Stimulated activated memory B cell treated with anti-CD40 and anti-IgM and Interleukin-4, amounts not matched to agents 10 μg/mL and 1 μg/mL and 100 μg/mL, for 72 hours (primary cell): Measurements from ENCODE around the gene PSME3.

Experiments used
- ATAC-seq: fragments of 150-1000 bp; cut with Tn5 transposase; 2 replicates; pipeline ENCODE4 v1.10.0; 2021
- H3K27ac Mint-ChIP-seq: one replicate; pipeline ENCODE4 v1.8.0; 2022; ENCODE audit warnings: mild to moderate bottlenecking, mixed read lengths
- H3K27me3 Mint-ChIP-seq: one replicate; pipeline ENCODE4 v1.8.0; 2022; ENCODE audit warnings: mixed read lengths
- H3K36me3 Mint-ChIP-seq: one replicate; pipeline ENCODE4 v1.8.0; 2022; ENCODE audit warnings: mixed read lengths
- H3K4me1 Mint-ChIP-seq: one replicate; pipeline ENCODE4 v1.8.0; 2022; ENCODE audit warnings: mixed read lengths
- H3K4me3 Mint-ChIP-seq: one replicate; pipeline ENCODE4 v1.8.0; 2022; ENCODE audit warnings: mild to moderate bottlenecking, moderate library complexity, mixed read lengths
- H3K9me3 Mint-ChIP-seq: one replicate; pipeline ENCODE4 v1.8.0; 2022; ENCODE audit warnings: mixed read lengths

PSME3 gene

DNA sequence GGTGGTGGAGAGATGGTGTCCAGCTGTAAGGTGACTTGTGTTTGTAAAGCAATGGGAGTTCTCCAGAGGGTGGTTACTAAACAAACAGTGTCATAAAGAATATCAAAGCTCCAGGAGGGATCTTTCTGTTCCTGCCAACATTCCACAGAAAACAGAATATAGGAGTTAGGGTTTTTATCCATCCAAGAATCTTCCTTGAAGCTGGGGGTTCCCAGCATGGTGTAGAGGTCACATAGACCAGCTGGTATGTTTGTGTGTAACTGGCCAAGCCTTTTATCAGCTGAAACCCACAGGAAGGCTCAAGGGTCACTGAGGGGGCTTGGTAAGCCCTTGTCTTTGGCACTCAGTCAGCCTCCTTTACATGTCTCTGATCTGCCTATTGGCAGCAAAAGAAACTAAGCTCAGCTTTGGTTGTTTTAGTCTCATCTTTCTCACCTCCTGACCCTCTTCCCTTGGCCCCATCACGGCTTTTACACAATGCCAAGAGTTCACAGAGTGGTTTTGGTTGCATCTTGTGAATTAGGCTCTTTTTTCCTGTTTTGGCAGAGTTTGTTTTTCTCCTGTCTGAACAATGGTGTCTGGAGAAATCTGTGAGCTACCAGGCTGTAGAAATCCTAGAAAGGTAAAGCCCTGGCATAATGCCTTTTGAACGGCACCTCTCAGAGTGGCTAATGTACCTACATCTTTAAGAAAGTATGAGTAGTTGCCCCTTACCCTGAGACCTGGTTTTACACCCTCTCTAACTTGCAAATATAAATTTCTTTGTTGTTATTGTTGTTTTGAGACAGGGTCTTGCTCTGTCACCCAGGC, 29.9 kb upstream of the PSME3 start:
- no peaks in the 10 kb centered on the region for H3K27me3 Mint-ChIP-seq
- peaks cover 8% of the 10 kb centered on the region for H3K4me1 Mint-ChIP-seq
- no peak overlapping the region for H3K4me3 Mint-ChIP-seq
- H3K9me3 Mint-ChIP-seq: peaks cover 2% of the 10 kb centered on the region
- no peak for ATAC-seq
- H3K36me3 Mint-ChIP-seq: peaks cover 7% of the 10 kb centered on the region
- no peak overlapping the region for H3K27ac Mint-ChIP-seq

DNA sequence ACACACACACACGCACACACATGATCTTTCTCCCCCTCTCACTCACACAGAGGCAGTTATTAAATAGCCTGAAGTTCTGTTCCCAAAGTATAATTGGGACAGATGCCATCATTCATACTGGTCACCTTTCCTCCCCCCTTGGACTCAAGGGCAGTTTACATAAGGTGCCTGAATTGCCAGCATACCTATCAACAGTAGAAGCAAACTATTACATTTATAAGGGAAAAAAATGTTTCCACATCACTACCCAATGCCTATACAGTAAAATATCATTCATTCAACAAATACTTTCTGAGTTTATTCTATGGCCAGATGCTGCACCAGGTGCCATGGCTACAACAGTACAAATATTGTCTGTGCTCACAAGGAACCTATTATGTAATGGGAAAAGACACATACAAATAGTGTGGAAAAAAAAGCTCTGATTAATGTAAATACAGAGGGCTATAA, 28.3 kb upstream of the PSME3 start:
- H3K4me1 Mint-ChIP-seq: no peaks in the 10 kb centered on the region
- no peak overlapping the region for H3K27ac Mint-ChIP-seq
- H3K9me3 Mint-ChIP-seq: no peaks in the 10 kb centered on the region
- peaks cover 13% of the 10 kb centered on the region for H3K36me3 Mint-ChIP-seq
- no peak for ATAC-seq
- no peak overlapping the region for H3K4me3 Mint-ChIP-seq
- H3K27me3 Mint-ChIP-seq: no peaks in the 10 kb centered on the region

DNA sequence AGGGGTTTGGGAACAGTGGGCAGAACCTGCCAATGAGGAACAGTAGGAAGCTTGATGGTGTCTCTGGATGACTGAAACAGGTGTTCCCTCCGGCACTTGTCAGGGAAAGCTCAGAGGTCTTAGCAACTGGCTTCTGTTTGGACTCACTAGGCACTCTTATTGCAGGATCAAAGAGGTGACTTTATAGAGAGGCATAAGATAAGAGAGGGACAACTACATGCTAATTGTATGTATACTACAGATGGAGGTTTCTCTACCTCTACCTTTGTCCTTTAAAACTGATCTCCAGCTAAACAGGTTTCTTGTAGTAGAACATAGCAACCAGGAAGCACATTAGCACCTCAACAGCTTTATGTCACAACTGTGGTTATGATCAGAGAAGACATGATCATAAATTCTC, 26.9 kb upstream of the PSME3 start:
- no peaks in the 10 kb centered on the region for H3K27me3 Mint-ChIP-seq
- H3K4me3 Mint-ChIP-seq: no peak overlapping the region
- H3K4me1 Mint-ChIP-seq: no peaks in the 10 kb centered on the region
- H3K9me3 Mint-ChIP-seq: no peaks in the 10 kb centered on the region
- no peak overlapping the region for H3K27ac Mint-ChIP-seq
- peaks cover 25% of the 10 kb centered on the region for H3K36me3 Mint-ChIP-seq
- no peak for ATAC-seq

GRCh38 chr17:42809250-42809649, 23.9 kb upstream of the PSME3 start:
- H3K4me1 Mint-ChIP-seq: no peaks in the 10 kb centered on the region
- H3K9me3 Mint-ChIP-seq: no peaks in the 10 kb centered on the region
- no peak for ATAC-seq
- H3K27ac Mint-ChIP-seq: no peak overlapping the region
- H3K36me3 Mint-ChIP-seq: peaks cover 42% of the 10 kb centered on the region
- no peaks in the 10 kb centered on the region for H3K27me3 Mint-ChIP-seq
- no peak overlapping the region for H3K4me3 Mint-ChIP-seq

DNA sequence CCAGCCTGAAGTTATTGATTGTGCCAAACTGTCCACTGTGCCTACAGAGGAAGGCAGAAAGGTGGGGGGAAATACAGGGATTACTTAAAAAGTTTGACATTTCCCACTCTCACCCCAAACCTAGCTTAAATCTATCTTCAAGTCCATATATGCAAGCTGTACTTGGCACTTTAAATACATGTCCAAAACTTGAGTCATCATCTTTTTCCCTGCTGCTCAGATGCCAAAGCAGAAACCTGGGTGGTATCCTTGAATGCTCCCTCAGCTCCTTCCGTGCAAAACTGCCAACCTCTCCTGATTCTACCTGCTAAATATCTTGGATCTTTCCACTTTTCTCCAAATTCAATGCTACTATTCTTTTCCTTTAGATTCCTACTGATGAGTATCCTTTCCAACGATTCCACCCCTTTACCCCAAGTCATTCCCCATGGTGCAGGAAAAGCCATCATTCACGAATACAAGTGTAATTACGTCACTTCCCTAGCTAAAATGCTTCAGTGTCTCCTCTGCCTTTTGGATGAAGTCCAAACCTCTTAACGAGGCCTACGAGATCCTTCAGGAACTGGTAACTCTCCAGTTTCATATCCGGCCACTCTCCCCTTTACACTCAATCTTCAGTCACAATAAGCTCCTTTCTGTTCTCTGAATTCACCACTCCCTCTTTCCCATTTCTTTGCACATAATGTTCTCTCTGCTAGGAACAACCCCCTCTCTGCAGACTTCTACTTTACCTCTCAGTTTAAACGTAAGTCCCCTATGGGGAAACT, 18.4 kb upstream of the PSME3 start:
- H3K36me3 Mint-ChIP-seq: peaks cover 72% of the 10 kb centered on the region
- ATAC-seq: no peak
- peaks cover 10% of the 10 kb centered on the region for H3K4me1 Mint-ChIP-seq
- H3K9me3 Mint-ChIP-seq: no peaks in the 10 kb centered on the region
- H3K27me3 Mint-ChIP-seq: no peaks in the 10 kb centered on the region
- H3K27ac Mint-ChIP-seq: no peak overlapping the region
- no peak overlapping the region for H3K4me3 Mint-ChIP-seq

DNA sequence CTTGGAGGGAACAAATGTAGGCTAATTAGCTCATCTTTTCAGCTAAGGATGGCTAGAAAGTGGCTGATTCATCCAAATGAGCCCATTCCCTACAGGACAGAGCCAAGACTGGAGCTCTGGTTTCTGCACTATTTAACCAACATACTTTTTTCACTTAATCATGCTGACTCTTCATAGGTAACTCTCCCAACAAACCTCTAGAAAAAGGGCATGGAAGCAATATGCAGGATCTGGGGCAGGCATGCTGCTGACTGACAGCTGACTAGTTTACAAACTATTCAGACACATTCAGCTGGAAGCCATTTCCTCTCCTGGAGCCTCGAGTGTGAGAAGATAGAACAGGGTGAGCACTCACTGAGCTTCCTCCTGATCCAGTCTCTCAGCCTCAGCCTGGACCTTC, 15.3 kb upstream of the PSME3 start:
- no peak for ATAC-seq
- Mint-ChIP-seq H3K36me3 (peaks cover 70% of the 10 kb centered on the region), H3K27me3 (no peaks in the 10 kb centered on the region)

DNA sequence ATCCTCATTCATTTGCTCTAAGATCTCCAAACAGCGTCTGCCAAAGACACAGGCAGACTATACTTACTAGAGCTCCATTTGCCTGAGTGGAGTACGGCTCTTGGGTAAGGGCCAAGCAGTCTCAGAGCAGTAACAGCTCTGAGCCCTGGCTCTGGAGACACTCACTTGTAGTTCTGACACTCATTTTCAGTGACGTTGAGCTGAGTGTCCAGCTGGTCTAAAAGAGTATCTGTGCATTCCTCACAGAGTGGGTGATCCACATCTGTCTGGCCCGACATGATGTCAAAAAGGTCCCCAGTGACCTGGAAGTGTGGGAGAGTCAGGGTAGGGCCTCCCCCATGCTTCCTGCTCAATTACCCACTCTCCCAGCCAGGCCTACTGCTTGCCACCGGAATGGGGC, 14.8 kb upstream of the PSME3 start:
- H3K36me3 Mint-ChIP-seq: peaks cover 68% of the 10 kb centered on the region
- H3K27ac Mint-ChIP-seq: no peak overlapping the region
- no peak overlapping the region for H3K4me3 Mint-ChIP-seq
- no peak for ATAC-seq
- H3K4me1 Mint-ChIP-seq: peaks cover 20% of the 10 kb centered on the region
- H3K9me3 Mint-ChIP-seq: no peaks in the 10 kb centered on the region
- H3K27me3 Mint-ChIP-seq: no peaks in the 10 kb centered on the region

More for the DNA sequence above, 15.3 kb upstream of the PSME3 start:
- peaks cover 20% of the 10 kb centered on the region for H3K4me1 Mint-ChIP-seq
- no peak overlapping the region for H3K27ac Mint-ChIP-seq
- H3K9me3 Mint-ChIP-seq: no peaks in the 10 kb centered on the region
- H3K4me3 Mint-ChIP-seq: no peak overlapping the region

DNA sequence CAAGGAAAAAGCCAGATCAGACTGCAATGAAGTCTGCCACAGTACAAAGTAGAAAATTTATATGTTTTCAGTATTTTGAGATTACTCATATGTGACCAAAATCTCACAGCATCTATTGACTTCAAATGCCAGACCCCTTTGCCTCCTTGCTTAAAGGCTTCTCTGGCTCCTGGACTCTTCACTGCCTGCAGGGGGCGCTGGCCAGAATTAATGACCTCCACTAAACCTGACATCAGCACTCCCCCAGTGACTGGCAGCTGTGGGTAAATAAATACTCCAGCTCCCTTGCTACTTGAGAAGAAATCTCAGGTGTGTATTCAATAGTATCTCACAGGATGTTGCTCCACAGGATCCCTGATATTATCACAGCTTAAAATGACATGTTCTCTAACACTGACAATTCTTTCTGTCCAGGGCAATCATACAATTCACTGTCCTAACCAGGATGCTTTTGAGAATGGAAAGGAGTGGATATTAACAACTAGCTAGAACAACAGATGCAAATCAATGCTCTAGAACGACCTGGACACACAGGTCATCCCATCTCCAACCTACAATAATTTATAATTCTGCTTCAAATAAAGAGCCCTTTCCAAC, 13.2 kb upstream of the PSME3 start:
- H3K9me3 Mint-ChIP-seq: no peaks in the 10 kb centered on the region
- peaks cover 52% of the 10 kb centered on the region for H3K36me3 Mint-ChIP-seq
- H3K4me3 Mint-ChIP-seq: no peak overlapping the region
- ATAC-seq: no peak
- H3K4me1 Mint-ChIP-seq: peaks cover 32% of the 10 kb centered on the region
- no peaks in the 10 kb centered on the region for H3K27me3 Mint-ChIP-seq
- no peak overlapping the region for H3K27ac Mint-ChIP-seq

DNA sequence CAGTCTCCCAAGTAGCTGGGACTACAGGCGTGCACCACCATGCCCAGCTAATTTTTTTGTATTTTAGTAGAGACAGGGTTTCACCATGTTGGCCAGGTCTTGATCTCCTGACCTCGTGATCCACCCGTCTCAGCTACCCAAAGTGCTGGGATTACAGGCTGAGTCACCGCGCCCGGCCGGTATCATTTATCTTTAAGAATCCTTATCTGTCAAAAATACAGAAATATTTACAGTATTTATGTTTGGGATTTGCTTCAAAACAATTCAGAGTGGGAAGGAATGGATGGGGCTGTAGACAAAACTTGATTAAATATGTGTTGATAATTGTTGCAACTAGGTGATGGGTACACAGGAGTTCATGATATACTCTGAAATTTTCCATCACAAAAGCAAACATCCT, 12.0 kb upstream of the PSME3 start:
- no peak overlapping the region for H3K27ac Mint-ChIP-seq
- no peaks in the 10 kb centered on the region for H3K27me3 Mint-ChIP-seq
- no peak overlapping the region for H3K4me3 Mint-ChIP-seq
- H3K4me1 Mint-ChIP-seq: peaks cover 32% of the 10 kb centered on the region
- no peak for ATAC-seq
- no peaks in the 10 kb centered on the region for H3K9me3 Mint-ChIP-seq
- peaks cover 42% of the 10 kb centered on the region for H3K36me3 Mint-ChIP-seq

DNA sequence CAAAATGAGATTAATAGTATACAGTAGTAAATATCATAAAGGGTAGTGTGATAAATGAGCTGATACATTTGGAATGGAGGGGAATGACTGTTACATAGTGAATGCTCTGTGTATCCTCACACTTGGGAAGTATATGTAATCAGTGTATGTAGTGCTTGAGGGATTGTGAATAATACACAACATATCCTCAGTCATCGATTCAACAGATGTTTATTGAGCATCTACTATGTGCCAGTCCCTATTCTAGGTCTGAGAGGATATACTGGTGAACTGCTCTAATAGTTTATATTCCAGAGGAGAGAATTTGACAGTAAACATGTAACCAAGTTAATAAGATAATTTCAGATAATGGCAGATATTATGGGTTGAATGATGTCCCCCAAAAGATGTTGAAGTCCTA, 5.7 kb upstream of the PSME3 start:
- no peaks in the 10 kb centered on the region for H3K36me3 Mint-ChIP-seq
- peaks cover 20% of the 10 kb centered on the region for H3K4me1 Mint-ChIP-seq
- H3K27me3 Mint-ChIP-seq: no peaks in the 10 kb centered on the region
- no peaks in the 10 kb centered on the region for H3K9me3 Mint-ChIP-seq
- no peak for ATAC-seq
- H3K27ac Mint-ChIP-seq: no peak overlapping the region
- no peak overlapping the region for H3K4me3 Mint-ChIP-seq

- no peak overlapping the region for H3K4me3 Mint-ChIP-seq
- H3K27me3 Mint-ChIP-seq: no peaks in the 10 kb centered on the region
- no peaks in the 10 kb centered on the region for H3K9me3 Mint-ChIP-seq
- peaks cover 5% of the 10 kb centered on the region for H3K36me3 Mint-ChIP-seq
- peaks cover 26% of the 10 kb centered on the region for H3K4me1 Mint-ChIP-seq
- H3K27ac Mint-ChIP-seq: no peak overlapping the region
- no peak for ATAC-seq
Observed at GRCh38 chr17:42830971-42831370, 2.2 kb upstream of the PSME3 start.

DNA sequence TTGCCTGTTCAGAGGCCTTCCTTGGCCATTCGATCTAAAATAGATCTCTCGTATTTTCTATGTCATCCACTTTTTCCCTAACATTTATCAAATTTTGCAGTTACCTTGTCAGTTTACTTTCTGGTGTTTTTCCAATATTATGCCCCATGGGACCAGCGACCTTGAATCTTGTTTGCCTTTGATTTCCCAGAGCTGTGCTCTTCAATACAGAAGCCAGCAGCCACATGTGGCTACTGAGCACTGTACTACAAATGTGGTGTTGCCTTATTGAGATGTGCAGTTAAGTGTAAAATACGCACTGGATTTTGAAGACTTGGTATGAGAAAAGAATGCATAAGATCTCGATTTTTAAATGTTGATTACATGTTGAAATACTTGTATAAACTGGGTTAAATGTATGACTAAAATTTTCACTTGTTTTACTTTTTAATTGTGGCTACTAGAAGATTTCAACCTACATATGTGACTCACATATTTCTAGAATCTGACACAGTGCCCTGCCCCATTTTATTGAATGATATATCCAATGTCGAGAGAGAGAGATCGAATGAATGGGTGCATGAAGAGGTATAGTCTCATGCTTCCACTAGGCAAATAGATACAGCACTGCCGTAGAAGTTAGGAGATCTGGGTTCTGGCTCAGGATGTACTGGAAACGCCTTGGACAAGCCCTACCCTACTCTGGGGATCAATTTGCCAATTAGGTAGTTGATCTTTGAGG, 824 bp upstream of the PSME3 start:
- peaks cover 10% of the 10 kb centered on the region for H3K36me3 Mint-ChIP-seq
- peaks cover 26% of the 10 kb centered on the region for H3K4me1 Mint-ChIP-seq
- peak; percentile 21 for ATAC-seq

GRCh38 chr17:42833767-42834422, 698 bp downstream of the PSME3 start:
- no peak for ATAC-seq
- H3K9me3 Mint-ChIP-seq: no peaks in the 10 kb centered on the region
- H3K36me3 Mint-ChIP-seq: peaks cover 23% of the 10 kb centered on the region
- H3K27me3 Mint-ChIP-seq: no peaks in the 10 kb centered on the region
- H3K4me1 Mint-ChIP-seq: peaks cover 26% of the 10 kb centered on the region
- H3K4me3 Mint-ChIP-seq: peak overlapping the region; percentile 93
- peak overlapping the region; percentile 98 for H3K27ac Mint-ChIP-seq

More for the DNA sequence above, 824 bp upstream of the PSME3 start:
- Mint-ChIP-seq H3K27me3 (no peaks in the 10 kb centered on the region), H3K4me3 (peak overlapping the region; percentile 93), H3K27ac (peak overlapping the region; percentile 98), H3K9me3 (no peaks in the 10 kb centered on the region)

- Mint-ChIP-seq H3K36me3 (peaks cover 31% of the 10 kb centered on the region), H3K4me1 (peaks cover 26% of the 10 kb centered on the region), H3K27me3 (no peaks in the 10 kb centered on the region), H3K4me3 (no peak overlapping the region), H3K9me3 (no peaks in the 10 kb centered on the region), H3K27ac (no peak overlapping the region)
- no peak for ATAC-seq
Observed at GRCh38 chr17:42835732-42836131, 2.5 kb downstream of the PSME3 start.
